Measurements from ENCODE around the gene LSP1. TPM values are rescaled to one million over a fixed set of nuclear protein-coding genes. Genes with fewer than 3 reads are reported as not detected.

The LSP1 gene
- total RNA-seq, 4 donors from 2014 or later, result 12.3 to 69.6 (median 23.2) TPM

DNA sequence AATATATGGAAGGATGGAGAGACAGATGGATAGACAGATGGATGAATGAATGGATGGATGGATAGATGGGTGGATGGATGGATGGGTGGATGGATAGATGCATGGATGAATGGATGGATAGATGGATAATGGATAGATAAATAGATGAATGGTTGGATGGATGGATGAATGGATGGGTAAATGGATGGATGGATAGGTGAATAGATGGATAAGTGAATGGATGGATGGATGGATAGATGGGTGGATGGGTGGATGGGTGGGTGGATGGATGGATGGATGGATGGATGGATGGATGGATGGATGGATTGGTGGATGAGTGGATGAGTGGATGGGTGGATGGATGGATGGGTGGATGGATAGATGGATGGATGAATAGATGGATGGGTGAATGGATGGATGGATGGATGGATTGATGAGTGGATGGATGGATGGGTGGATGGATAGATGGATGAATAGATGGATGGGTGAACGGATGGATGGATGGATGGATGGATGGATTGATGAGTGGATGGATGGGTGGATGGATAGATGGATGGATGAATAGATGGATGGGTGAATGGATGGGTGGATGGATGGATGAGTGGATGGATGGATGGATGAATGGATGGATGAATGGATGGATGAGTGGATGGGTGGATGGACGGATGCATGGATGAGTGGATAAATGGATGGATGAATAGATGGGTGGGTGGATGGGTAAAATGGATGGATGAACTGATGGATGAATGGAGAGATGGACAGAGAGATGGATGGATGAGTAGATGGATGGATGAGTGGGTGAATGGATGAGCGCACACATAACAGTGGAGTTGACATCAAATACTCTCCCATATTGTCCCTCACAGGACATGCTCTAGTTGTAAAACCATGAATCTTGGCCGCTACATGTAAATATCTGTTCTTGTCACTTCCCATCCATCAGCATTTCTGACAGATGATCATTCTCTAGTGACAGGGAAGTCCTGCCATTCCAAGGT is 8.8 kb downstream of the LSP1 start:
- intact Hi-C loops (cut with DNase I; ENCODE audit: low total_unique reads), result no loop called here
- Histone ChIP-seq H3K27me3 (no peaks in the 10 kb centered on the region), H3K36me3 (no peaks in the 10 kb centered on the region), H3K27ac (no peak overlapping the region), H3K4me3 (no peak overlapping the region), H3K4me1 (peaks cover 22 to 29% (median 26%) of the 10 kb centered on the region in 4 donors), H3K9me3 (no peaks in the 10 kb centered on the region)
- in situ Hi-C loops (cut with MboI; ENCODE audit: low pct_ligation_motif_present in 1 of 4, low pct_unique_long_range_greater_than_20kb in 1 of 4, low sequenced_read_pairs in 3 of 4), result no loop called here
- DNase-seq, result no peak
- WGBS, 2 donors (ENCODE audit: low coverage in 1 of 2), result 93% methylated on average over 4 of the region's 4 CpGs
- TF ChIP-seq EP300 (IDR thresholded peaks at IDR 0.05; ENCODE audit: low read depth) (no peak), POLR2AphosphoS5 (IDR thresholded peaks at IDR 0.05) (no peak), POLR2A (IDR thresholded peaks at IDR 0.05) (no peak)
- TF ChIP-seq, protein P1, sequence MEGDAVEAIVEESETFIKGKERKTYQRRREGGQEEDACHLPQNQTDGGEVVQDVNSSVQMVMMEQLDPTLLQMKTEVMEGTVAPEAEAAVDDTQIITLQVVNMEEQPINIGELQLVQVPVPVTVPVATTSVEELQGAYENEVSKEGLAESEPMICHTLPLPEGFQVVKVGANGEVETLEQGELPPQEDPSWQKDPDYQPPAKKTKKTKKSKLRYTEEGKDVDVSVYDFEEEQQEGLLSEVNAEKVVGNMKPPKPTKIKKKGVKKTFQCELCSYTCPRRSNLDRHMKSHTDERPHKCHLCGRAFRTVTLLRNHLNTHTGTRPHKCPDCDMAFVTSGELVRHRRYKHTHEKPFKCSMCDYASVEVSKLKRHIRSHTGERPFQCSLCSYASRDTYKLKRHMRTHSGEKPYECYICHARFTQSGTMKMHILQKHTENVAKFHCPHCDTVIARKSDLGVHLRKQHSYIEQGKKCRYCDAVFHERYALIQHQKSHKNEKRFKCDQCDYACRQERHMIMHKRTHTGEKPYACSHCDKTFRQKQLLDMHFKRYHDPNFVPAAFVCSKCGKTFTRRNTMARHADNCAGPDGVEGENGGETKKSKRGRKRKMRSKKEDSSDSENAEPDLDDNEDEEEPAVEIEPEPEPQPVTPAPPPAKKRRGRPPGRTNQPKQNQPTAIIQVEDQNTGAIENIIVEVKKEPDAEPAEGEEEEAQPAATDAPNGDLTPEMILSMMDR (IDR thresholded peaks at IDR 0.05), result no peak

DNA sequence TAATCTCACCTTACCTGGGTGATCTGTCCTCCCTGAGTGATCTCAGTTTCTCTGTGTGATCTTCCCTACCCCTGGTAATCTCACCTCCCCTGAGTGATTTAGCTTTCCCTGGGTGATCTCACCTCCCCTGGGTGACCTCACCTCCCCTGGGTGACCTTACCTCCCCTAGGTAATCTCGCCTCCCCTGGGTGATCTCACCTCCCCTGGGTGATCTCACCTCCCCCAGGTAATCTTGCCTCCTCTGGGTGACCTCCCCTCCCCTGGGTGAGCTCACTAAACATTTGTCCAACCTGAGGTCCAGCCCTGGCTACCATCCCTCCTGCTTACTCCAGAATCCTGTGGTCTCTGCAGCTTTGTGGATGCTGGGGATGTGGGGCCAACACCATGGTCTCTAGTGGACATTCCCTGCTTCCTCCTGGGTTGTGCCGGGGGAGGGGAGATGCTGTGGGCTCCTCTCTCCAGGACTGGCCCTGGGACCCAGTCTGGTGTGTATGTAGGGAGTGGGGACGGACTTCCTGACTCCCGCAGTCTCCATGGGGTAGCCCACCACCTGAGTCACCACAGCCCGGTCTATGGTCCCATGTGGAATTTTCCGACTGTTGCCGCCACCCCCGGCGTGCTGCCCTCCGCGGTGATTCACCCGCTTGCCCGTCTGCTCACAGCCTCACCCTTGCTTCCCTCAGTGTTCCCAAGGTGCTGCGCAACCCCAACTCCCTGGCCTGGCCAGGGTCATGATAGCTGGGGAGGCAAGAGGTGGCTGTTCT is 9.9 kb downstream of the LSP1 start:
- in situ Hi-C loops (cut with MboI; ENCODE audit: low pct_ligation_motif_present in 1 of 4, low pct_unique_long_range_greater_than_20kb in 1 of 4, low sequenced_read_pairs in 3 of 4) (no loop called here), intact Hi-C loops (cut with DNase I; ENCODE audit: low total_unique reads) (no loop called here)
- DNase-seq, result no peak
- 70 to 100% methylated on average over 1 to 13 of the region's 14 CpGs for WGBS, 2 donors (ENCODE audit: low coverage in 1 of 2)
- no peaks in the 10 kb centered on the region for H3K27me3 ChIP-seq
- H3K36me3 ChIP-seq, result no peaks in the 10 kb centered on the region
- no peaks in the 10 kb centered on the region for H3K9me3 ChIP-seq
- H3K4me1 ChIP-seq, result peaks cover 22 to 32% (median 27%) of the 10 kb centered on the region in 4 donors
- TF ChIP-seq POLR2A (IDR thresholded peaks at IDR 0.05) (no peak), POLR2AphosphoS5 (IDR thresholded peaks at IDR 0.05) (no peak), EP300 (IDR thresholded peaks at IDR 0.05; ENCODE audit: low read depth) (no peak)
- TF ChIP-seq, protein P1 (IDR thresholded peaks at IDR 0.05), result no peak
- peak overlapping the region; percentile 68 to 86 (median 82) for H3K27ac ChIP-seq
- H3K4me3 ChIP-seq, result no peak overlapping the region

DNA sequence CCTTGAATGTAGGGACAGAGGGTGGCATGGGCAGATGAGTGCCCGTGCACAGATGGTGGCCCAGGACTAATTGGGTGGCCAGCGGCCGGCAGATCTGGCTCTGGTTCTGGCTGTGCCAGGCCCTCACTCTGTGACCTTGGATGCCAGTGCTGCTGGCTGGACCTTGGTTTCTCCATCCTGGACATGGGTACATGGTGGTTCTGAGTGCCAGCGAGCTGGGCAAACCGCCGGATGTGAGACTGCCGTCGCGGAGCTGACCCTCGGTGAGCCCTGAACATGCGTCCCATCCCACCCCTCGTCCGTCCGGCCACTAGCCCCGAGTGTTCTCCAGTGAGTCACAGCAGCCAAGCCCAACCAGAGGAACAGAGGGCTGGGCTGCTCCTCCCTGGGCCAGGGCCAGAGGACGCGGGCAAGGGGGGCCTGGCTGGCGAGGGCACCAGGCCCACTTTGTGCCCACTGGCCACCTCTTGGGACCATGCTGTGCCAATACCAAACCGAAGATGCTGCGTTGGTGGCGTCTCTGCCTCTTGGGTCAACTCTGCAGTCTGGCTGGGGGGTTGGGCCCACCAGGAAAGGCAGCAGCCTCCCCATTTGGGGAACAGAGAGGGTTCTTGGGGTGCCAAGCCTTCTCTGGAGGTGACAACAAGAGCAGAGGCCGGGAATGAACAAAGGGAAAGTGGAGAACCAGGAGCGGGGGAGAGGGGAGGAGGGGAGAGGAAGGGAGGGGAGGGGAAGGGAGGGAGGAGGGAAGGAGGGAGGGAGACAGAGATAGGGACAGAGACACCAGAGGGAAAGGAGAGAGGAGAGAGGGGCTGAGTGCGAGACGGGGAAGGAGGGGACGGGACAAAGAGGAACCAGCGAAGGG is 10.7 kb downstream of the LSP1 start:
- H3K9me3 ChIP-seq, result no peaks in the 10 kb centered on the region
- peak; percentile 66 for DNase-seq
- TF ChIP-seq POLR2A (IDR thresholded peaks at IDR 0.05) (no peak), POLR2AphosphoS5 (IDR thresholded peaks at IDR 0.05) (peak in 2 of 3 donors; percentile 38 to 50), EP300 (IDR thresholded peaks at IDR 0.05; ENCODE audit: low read depth) (no peak)
- TF ChIP-seq, protein P1 (IDR thresholded peaks at IDR 0.05), result no peak
- intact Hi-C loops (cut with DNase I; ENCODE audit: low total_unique reads) (no loop called here), in situ Hi-C loops (cut with MboI; ENCODE audit: low pct_ligation_motif_present in 1 of 4, low pct_unique_long_range_greater_than_20kb in 1 of 4, low sequenced_read_pairs in 3 of 4) (no loop called here)
- H3K36me3 ChIP-seq, result no peaks in the 10 kb centered on the region
- peak overlapping the region in 1 of 4 donors; percentile 25 for H3K4me3 ChIP-seq
- H3K4me1 ChIP-seq, result peaks cover 22 to 39% (median 29%) of the 10 kb centered on the region in 4 donors
- 52 to 60% methylated on average over 1 to 26 of the region's 27 CpGs for WGBS, 2 donors (ENCODE audit: low coverage in 1 of 2)
- no peaks in the 10 kb centered on the region for H3K27me3 ChIP-seq
- H3K27ac ChIP-seq, result peak overlapping the region; percentile 68 to 86 (median 82)

Data from transverse colon (tissue), 4 donors.